OCI-LY1 (cell line): Measurements from ENCODE around the gene SLC6A19.

Experiments
- H2AFZ ChIP-seq: fragments of 200-600 bp; sonication (generic), shearing (Covaris generic); 2 replicates; pipeline ENCODE4 v1.6.0; 2014; ENCODE audit warnings: antibody characterized with exemption, mild to moderate bottlenecking, low read length
- H3F3A ChIP-seq: fragments of 200-600 bp; sonication (generic), shearing (Covaris generic); 2 replicates; pipeline ENCODE4 v1.6.0; 2014; ENCODE audit warnings: mild to moderate bottlenecking, antibody characterized with exemption, low read length, moderate library complexity; ENCODE audit not compliant: insufficient read depth
- H3K27ac ChIP-seq: fragments of 200-600 bp; sonication (generic); 2 replicates; pipeline ENCODE4 v1.5.1; 2014; ENCODE audit warnings: low read length, mixed run types, mild to moderate bottlenecking, low read depth; ENCODE audit not compliant: poor library complexity, severe bottlenecking
- H3K27me3 ChIP-seq: fragments of 200-600 bp; sonication (generic); 2 replicates; pipeline ENCODE4 v1.6.0; 2014; ENCODE audit warnings: antibody characterized with exemption, mild to moderate bottlenecking, low read length, moderate library complexity; ENCODE audit not compliant: insufficient read depth
- H3K36me3 ChIP-seq: fragments of 200-600 bp; sonication (generic); 2 replicates; pipeline ENCODE4 v1.6.1; 2014; ENCODE audit warnings: mild to moderate bottlenecking, antibody characterized with exemption, low read length, moderate library complexity, mixed read lengths; ENCODE audit not compliant: insufficient read depth
- H3K4me1 ChIP-seq: fragments of 200-600 bp; sonication (generic); 2 replicates; pipeline ENCODE4 v1.5.1; 2014; ENCODE audit warnings: mild to moderate bottlenecking, low read length, moderate library complexity; ENCODE audit not compliant: insufficient read depth, severe bottlenecking
- H3K4me2 ChIP-seq: fragments of 200-600 bp; sonication (generic), shearing (Covaris generic); 2 replicates; pipeline ENCODE4 v1.6.1; 2014; ENCODE audit warnings: low read length
- H3K4me3 ChIP-seq: fragments of 200-600 bp; sonication (generic); 2 replicates; pipeline ENCODE4 v1.5.1; 2014; ENCODE audit warnings: low read length, low read depth, mild to moderate bottlenecking, mixed read lengths; ENCODE audit not compliant: poor library complexity, severe bottlenecking
- H3K79me2 ChIP-seq: fragments of 200-600 bp; shearing (Covaris generic); 2 replicates; pipeline ENCODE4 v1.6.1; 2016; ENCODE audit warnings: mixed run types, low read length, mixed read lengths; ENCODE audit not compliant: insufficient read depth
- H3K9ac ChIP-seq: fragments of 200-600 bp; sonication (generic), shearing (Covaris generic); 2 replicates; pipeline ENCODE4 v1.6.1; 2014; ENCODE audit warnings: mild to moderate bottlenecking, low read length, mixed read lengths
- H3K9me2 ChIP-seq: fragments of 200-600 bp; sonication (generic), shearing (Covaris generic); 2 replicates; pipeline ENCODE4 v1.6.1; 2014; ENCODE audit warnings: low read depth, mild to moderate bottlenecking, low read length, mixed read lengths
- H3K9me3 ChIP-seq: fragments of 200-600 bp; shearing (Covaris generic); 2 replicates; pipeline ENCODE4 v1.6.1; 2014; ENCODE audit warnings: low read length, mixed read lengths
- H4K20me1 ChIP-seq: fragments of 200-600 bp; sonication (generic), shearing (Covaris generic); 2 replicates; pipeline ENCODE4 v1.6.0; 2016; ENCODE audit warnings: mild to moderate bottlenecking, low read length; ENCODE audit not compliant: insufficient read depth
- EZH2 ChIP-seq: fragments of 200-600 bp; sonication (generic), shearing (Covaris generic); IDR thresholded peaks from 2 replicates; pipeline ENCODE4 v1.8.0; 2017; ENCODE audit warnings: borderline replicate concordance, mixed run types, mild to moderate bottlenecking, antibody characterized with exemption, low read length, moderate library complexity, mixed read lengths
- TF ChIP-seq, protein P1 (sequence below): fragments of 200-600 bp; sonication (generic), shearing (Covaris generic); IDR thresholded peaks from 2 replicates; pipeline ENCODE4 v1.5.1; 2017; ENCODE audit warnings: mild to moderate bottlenecking, antibody characterized with exemption, low read length, moderate library complexity, mixed read lengths

SLC6A19 gene

DNA sequence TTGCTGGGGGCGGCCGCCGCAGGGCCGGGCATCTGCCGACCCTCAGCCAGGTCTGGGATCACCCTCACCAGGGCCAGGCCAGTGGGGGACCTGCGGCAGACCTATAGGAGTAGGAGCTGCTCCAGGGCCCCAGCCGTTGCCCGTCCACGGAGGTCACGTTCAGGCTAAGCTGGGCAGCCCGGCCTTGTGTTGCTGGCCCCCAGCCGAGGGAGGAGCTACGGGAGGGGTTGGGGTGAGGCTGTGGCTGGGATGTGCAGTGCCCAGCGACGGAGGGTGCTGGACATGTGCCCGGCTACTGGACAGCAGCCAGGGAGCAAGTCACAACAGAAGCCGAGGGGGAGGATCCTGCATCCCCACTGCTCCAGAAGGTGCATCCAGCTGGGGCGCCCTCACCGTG is 39.6 kb upstream of the SLC6A19 start:
- H3K9ac ChIP-seq, result no peak overlapping the region
- H4K20me1 ChIP-seq, result no peaks in the 10 kb centered on the region
- H3K27me3 ChIP-seq, result 0 out of 2 replicates have a peak, but pooled peaks cover 4% of the 10 kb centered on the region
- no peak overlapping the region for H2AFZ ChIP-seq
- no peaks in the 10 kb centered on the region for H3K9me3 ChIP-seq
- no peaks in the 10 kb centered on the region for H3K36me3 ChIP-seq
- no peaks in the 10 kb centered on the region for H3K4me1 ChIP-seq
- no peaks in the 10 kb centered on the region for H3K9me2 ChIP-seq
- H3K4me3 ChIP-seq, result no peak overlapping the region
- no peaks in the 10 kb centered on the region for H3F3A ChIP-seq
- no peaks in the 10 kb centered on the region for H3K79me2 ChIP-seq
- H3K27ac ChIP-seq, result no peak overlapping the region
- TF ChIP-seq, protein P1, sequence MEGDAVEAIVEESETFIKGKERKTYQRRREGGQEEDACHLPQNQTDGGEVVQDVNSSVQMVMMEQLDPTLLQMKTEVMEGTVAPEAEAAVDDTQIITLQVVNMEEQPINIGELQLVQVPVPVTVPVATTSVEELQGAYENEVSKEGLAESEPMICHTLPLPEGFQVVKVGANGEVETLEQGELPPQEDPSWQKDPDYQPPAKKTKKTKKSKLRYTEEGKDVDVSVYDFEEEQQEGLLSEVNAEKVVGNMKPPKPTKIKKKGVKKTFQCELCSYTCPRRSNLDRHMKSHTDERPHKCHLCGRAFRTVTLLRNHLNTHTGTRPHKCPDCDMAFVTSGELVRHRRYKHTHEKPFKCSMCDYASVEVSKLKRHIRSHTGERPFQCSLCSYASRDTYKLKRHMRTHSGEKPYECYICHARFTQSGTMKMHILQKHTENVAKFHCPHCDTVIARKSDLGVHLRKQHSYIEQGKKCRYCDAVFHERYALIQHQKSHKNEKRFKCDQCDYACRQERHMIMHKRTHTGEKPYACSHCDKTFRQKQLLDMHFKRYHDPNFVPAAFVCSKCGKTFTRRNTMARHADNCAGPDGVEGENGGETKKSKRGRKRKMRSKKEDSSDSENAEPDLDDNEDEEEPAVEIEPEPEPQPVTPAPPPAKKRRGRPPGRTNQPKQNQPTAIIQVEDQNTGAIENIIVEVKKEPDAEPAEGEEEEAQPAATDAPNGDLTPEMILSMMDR, result no peak
- no peak for TF ChIP-seq EZH2
- no peak overlapping the region for H3K4me2 ChIP-seq

DNA sequence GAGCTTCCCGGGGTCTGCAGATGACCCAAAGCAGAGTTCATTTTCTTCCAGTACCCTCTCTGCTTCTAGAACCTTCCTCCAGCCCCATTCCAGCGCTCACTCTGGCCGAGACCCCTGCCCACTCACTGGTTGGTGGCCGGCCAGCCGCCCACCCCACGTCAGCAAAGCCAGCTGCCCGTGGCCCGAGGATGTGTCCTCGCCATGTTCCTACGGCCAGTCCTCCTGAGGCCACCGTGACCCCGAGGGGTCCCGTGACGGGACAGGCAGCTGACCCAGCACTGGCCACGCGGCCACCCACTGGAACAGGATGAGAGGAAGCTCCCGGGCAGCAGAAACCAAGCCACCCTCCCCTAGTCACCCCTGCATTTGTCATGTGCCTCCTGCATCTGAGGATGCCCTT is 39.1 kb upstream of the SLC6A19 start:
- H3K4me3 ChIP-seq, result no peak overlapping the region
- no peak overlapping the region for H3K27ac ChIP-seq
- H3K9ac ChIP-seq, result no peak overlapping the region
- H3K79me2 ChIP-seq, result no peaks in the 10 kb centered on the region
- H3K27me3 ChIP-seq, result 0 out of 2 replicates have a peak, but pooled peaks cover 4% of the 10 kb centered on the region
- no peak for TF ChIP-seq EZH2
- TF ChIP-seq, protein P1, result no peak
- no peaks in the 10 kb centered on the region for H3K36me3 ChIP-seq
- no peaks in the 10 kb centered on the region for H3F3A ChIP-seq
- H3K9me3 ChIP-seq, result no peaks in the 10 kb centered on the region
- no peaks in the 10 kb centered on the region for H3K9me2 ChIP-seq
- H2AFZ ChIP-seq, result no peak overlapping the region
- H4K20me1 ChIP-seq, result no peaks in the 10 kb centered on the region
- no peak overlapping the region for H3K4me2 ChIP-seq
- no peaks in the 10 kb centered on the region for H3K4me1 ChIP-seq

DNA sequence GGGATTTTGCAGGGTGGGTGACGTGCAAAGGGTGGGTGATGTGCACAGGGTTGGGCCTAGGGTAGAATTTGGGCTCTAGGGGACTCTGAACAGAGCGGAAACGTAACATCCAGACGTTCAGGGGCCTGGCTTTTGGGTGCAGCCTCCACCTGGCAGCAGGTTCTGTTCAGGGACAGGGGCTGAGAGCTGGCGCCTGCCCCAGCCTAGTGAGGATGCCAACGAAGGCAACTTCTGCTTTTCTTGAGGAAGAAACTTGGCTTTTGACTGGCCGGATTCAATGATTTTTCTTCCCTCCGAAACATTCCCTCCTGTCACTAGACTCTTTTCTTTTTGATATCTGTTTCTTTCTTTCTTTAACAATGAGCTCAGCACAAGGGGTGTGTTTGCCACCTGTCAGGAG is 38.6 kb upstream of the SLC6A19 start:
- no peak for TF ChIP-seq EZH2
- TF ChIP-seq, protein P1, result no peak
- no peak overlapping the region for H2AFZ ChIP-seq
- H3K27ac ChIP-seq, result no peak overlapping the region
- H3F3A ChIP-seq, result no peaks in the 10 kb centered on the region
- H4K20me1 ChIP-seq, result no peaks in the 10 kb centered on the region
- no peaks in the 10 kb centered on the region for H3K79me2 ChIP-seq
- no peaks in the 10 kb centered on the region for H3K36me3 ChIP-seq
- no peak overlapping the region for H3K4me2 ChIP-seq
- H3K27me3 ChIP-seq, result 0 out of 2 replicates have a peak, but pooled peaks cover 4% of the 10 kb centered on the region
- no peaks in the 10 kb centered on the region for H3K9me3 ChIP-seq
- H3K9ac ChIP-seq, result no peak overlapping the region
- H3K4me1 ChIP-seq, result peaks cover under 1% of the 10 kb centered on the region
- no peak overlapping the region for H3K4me3 ChIP-seq
- H3K9me2 ChIP-seq, result no peaks in the 10 kb centered on the region
